ENCODE results near the gene SPEM1.

SPEM1 gene

DNA sequence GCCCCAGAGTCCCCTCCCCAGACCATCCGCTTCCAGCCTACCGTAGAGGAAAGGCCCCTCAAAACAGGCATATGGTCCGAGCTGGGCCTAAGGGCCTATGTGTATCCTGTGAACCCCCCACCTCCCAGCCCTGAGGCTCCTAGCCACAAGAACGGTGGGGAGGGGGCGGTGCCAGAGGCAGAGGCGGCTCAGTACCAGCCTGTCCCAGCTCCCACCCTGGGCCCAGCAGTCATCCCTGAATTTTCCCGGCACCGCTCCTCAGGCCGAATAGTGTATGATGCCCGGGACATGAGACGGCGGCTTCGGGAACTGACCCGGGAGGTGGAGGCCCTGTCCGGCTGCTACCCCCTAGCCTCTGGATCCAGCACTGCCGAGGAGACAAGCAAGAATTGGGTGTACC is 1.1 kb downstream of the SPEM1 start:
- DNase-seq (ENCODE audit: low read depth) = no peak

DNA sequence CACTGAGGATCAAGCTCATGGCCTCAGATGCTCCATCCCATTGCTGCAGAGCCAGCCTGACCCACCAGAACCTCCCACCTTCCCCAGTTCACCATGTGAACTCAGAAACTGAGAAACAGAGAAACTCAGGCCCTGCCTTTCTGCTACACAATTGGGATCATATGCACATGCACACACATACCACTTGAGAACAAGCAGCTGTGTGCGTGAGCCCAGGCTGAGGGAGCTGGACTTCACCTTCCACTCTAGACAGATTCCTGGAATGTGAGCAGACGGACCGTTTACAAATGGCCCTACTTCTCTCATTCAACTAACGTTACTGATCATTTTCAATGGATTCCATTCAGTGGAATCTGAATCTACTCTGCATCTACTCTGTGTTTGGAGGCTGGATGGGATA is 3.6 kb downstream of the SPEM1 start:
- no peak for DNase-seq (ENCODE audit: low read depth)

DNA sequence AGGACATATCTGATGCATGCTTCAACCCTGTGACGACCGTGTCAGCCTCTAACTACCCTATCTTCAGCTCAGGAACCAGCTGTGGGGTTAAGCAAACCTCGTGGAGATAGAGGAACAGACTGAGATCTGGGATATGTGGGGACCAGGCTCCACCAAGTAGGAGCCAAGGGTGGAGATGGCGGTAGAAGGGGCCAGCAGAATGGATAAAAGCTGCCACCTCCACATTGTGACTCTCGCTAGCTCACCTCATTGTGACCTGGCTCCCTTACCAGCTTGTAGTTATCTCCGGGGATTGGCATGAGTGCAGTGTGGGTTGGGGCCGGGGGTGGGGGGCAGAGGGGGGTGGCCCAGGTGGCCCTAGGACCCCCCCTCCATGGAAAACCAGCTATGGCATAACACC is 5.2 kb downstream of the SPEM1 start, which contains the start of gene SPEM2:
Gene SPEM2 (plus strand): TSS at position 301 of the 400 bp plus-strand sequence. CDS start 73 bp downstream, at position 374.
- DNase-seq (ENCODE audit: low read depth) = no peak

DNA sequence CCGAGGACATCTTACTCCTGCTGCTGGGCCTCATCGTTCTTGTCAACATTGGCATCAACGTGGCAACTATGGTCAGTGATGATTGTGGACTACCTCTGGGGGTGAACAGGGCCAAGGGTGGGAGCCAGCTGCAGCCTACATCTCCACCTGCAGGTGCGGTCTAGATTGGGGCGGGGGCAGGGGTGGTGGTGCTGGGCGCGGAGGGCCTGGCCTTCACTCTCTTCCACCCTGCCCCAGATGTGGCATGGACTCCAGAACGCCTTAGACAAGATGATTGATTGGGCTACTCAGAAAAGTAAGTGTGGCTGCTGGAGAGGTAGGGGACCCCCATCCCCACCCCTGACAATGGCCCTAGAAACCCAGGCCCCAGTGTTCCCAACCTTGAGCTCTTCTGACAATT is 5.6 kb downstream of the SPEM1 start:
- no peak for DNase-seq (ENCODE audit: low read depth)

DNA sequence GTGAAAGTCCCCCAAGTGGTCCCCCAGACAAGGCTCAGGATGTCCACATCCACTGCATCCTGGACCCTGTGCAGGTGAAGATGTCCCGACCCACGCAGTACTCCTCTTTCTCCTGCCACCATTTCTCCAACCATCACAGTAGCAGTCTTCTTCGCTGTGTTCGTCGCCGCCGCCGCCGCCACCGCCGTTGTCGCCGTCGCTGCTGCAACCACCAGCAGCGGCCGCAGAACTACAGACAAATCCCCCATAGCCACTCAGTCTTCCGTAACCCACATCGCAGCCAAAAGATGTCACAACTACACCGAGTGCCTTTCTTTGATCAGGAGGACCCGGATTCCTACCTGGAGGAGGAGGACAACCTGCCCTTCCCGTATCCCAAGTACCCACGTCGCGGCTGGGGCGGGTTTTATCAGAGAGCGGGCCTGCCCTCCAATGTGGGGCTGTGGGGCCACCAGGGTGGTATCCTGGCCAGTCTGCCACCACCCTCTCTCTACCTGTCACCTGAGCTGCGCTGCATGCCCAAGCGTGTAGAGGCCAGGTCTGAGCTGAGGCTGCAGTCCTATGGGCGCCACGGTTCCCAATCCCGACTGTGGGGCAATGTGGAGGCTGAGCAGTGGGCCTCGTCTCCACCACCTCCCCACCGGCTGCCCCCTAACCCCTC is 6.2 kb downstream of the SPEM1 start:
- DNase-seq (ENCODE audit: low read depth) = no peak

DNA sequence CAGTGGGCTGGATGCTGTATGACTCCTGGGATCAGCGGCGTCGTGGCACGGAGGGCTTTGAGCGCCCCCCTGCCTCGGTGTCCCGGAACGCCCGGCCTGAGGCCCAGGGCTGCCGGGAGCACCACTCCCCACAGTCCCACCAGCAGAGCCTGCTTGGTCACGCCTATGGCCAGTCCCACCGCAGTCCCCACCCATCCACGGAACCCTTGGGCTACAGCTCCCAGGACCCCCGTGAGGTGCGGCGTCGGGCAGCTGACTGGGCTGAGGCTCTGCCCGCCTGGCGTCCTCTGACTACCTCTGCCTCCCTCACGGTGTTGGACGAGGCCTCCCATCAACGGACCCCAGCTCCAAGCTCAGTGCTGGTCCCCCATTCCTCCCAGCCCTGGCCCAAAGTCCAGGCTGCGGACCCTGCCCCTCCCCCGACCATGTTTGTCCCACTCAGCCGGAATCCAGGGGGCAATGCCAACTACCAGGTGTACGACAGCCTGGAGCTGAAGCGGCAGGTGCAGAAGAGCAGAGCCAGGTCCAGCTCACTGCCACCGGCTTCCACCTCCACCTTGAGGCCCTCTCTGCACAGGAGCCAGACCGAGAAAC is 6.9 kb downstream of the SPEM1 start:
- no peak for DNase-seq (ENCODE audit: low read depth)

DNA sequence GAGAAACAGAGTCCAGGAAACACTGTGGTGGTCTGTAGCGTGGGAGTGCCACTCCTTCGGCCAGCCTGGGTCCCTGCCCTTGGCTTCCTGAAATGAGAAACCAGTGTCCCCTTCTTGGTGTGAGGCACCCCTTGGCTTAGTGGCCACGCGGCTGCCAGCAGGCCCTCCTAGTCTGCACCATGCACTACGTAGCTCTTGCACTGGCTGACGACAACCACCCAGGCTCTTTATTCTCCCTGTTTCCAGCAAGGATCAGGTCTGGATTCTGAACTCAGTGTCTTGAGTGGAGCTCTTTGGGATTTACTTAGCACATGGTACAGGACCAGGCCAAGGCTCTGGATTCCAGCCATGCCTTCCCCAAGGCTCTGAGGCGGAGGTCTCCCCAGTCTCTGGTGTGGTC is 7.4 kb downstream of the SPEM1 start:
- no peak for DNase-seq (ENCODE audit: low read depth)

DNA sequence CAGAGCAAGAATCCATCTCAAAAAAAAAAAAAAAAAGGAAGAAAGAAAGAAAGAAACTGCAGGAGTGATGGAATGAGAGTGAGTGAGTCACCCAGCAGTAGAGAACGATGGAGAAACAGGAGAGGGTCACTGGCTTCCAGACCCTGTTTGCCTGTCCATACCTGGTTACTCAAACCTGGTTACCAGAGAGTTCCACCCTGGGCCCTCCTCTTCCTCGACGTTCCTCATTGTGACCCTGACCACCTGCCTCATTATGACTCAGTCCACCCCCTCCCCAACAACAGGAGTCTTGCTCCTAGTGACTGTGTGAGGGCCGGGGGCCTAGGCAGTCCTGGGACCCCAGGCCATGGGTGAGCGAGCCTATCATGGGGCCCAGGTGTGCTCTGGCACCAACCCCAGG is 8.4 kb downstream of the SPEM1 start, which contains the start of gene SPEM3:
Gene SPEM3 (plus strand): TSS at position 301 of the 400 bp plus-strand sequence. CDS start 46 bp downstream, at position 347.
- no peak for DNase-seq (ENCODE audit: low read depth)

GRCh38 chr17:7429722-7430121 is 9.6 kb downstream of the SPEM1 start:
- DNase-seq (ENCODE audit: low read depth) = no peak

DNA sequence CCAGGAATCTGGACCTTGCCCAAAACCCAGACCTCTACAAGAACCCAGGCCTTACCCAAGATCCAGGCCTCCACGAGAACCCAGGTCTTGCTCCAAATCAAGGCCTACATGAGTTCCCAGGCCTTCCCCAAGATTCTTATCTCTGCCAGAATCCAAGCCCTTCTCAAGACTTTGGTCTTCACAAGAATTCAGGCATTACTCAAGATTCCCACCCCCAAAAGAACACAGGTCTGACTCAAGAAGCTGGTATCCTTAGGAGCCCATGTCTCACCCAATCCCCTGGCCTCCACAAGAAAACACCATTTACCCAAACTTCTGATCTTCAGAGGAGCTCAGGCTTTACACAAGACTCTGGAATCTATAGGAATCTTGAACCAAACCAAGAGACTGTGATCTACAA is 11.1 kb downstream of the SPEM1 start:
- DNase-seq (ENCODE audit: low read depth) = no peak

GRCh38 chr17:7432296-7432695 is 12.2 kb downstream of the SPEM1 start:
- DNase-seq (ENCODE audit: low read depth) = no peak

- no peak for DNase-seq (ENCODE audit: low read depth)
These were observed 15.8 kb downstream of the SPEM1 start for GRCh38 chr17:7435676-7436555.

DNA sequence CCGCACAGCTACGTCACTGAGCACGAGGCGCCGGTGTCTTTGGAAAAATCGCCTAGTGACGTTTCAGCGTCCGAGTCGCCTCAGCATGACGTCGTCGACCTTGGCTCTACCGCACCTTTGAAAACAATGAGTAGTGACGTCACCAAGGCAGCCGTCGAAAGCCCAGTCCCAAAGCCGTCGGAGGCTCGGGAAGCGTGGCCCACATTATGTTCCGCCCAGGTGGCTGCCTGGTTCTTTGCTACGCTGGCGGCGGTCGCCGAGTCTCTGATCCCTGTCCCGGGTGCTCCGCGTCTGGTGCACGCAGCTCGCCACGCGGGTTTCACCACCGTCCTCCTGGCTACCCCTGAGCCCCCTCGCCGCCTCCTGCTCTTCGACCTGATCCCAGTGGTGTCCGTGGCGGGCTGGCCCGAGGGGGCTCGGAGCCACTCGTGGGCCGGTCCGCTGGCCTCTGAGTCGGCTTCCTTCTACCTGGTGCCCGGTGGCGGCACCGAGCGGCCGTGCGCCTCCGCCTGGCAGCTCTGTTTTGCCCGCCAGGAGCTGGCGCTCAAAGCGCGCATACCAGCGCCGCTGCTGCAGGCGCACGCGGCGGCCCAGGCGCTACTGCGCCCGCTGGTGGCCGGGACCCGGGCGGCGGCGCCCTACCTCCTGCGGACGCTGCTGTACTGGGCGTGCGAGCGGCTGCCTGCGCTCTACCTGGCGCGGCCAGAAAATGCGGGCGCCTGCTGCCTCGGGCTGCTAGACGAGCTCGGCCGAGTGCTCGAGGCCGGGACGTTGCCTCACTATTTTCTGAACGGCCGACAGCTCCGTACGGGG is 16.6 kb downstream of the SPEM1 start:
- DNase-seq (ENCODE audit: low read depth) = no peak

DNA sequence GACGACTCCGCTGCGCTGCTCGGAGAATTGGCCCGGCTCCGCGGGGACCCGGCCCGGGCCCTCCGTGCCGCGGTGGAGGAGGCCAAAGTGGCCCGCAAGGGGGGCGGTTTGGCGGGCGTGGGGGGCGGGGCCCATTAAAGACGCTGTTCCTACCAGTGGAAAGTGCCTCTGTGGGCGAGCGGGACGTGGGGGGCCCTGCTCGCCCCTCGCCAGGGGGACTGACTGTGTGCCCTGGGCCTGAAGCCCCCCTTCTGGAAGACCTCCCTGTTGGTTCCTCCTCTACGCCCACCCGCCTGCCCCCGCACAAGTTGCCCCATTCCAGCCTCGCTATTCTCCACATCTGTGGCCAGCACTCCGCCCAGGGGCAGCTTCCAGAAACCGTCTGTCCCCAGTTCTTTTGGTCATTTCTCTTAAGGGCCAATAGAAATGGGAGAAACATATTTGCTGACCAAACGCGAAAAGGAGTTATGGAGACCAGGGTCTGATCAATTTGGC is 17.3 kb downstream of the SPEM1 start:
- no peak for DNase-seq (ENCODE audit: low read depth)

- no peak for DNase-seq (ENCODE audit: low read depth)
These were observed 18.0 kb downstream of the SPEM1 start for GRCh38 chr17:7437950-7438614.

DNA sequence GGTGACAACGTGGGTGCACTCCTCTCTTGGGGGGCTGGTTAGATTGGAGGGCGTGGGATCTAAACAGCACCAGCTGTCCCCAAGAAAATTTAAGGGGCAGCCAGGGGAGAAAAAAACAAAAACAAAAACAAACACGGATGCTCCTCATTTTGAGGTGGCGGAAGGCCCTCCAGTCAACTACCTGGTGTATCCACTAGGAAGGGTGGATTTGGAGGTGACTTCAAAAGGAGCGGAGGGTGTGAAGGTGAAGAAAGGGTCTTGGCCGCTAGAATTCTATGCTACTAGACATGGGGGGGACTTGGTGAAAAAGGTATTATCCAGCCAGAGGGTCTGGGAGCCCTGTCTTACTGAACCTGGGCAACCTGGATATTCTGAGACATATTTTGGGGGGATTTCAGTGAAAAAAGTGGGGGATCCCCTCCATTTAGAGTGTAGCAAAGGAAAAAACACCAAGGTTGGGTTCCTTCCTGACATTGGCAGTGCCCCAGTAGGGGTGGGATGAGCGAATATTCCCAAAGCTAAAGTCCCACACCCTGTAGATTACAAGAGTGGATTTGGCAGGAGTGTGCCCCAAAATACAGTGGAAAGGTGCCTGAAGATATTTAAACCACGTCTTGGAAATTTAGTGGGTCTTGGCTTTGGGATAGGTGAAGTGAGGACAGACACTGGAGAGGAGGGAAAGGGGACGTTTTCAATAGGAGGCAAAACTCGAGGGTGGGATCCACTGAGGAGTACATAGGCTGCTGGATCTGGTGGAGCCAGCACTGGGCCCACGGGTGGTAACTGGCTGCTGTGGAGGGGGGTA is 18.7 kb downstream of the SPEM1 start:
- DNase-seq (ENCODE audit: low read depth) = no peak

- no peak for DNase-seq (ENCODE audit: low read depth)
These were observed 19.5 kb downstream of the SPEM1 start, which contains the start of gene FGF11 for GRCh38 chr17:7439462-7440112. Gene FGF11 (plus strand): TSS chr17:7439512. CDS start chr17:7439621, 109 bp downstream.

DNA sequence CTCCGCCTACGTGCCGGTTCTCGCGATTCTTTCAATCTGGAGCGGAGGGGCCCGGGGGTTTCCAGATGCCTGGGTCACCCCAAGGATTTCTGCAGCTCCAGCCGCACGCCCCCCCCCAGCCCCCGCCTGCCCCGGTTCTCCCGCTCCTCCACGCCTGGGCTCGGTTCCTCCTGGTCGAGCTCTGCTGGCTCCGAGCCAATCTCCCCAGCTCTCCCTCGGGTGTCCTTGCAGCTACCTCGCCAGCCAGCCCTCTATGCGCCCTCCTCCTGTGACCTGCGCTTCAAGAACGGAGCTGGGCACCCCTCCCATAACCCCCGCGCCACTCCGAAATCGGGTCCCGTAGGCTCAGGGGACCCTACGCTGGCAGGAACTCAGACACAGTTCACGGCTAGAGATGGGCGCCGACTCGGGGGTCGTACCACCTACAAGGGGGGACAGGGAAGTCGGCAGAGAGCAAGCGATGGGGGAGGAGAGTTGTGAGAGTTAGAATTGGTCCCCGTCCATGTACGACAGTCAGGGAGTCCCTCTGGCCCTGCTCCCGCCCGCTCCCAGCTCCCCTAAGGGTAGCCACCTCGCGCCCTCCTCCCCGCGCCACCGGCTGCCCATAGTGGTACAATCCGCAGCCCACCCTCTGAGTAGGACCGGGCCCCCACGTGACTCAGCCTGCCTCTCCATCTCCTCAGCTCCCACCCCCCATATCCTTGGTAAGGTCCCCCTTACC is 20.1 kb downstream of the SPEM1 start:
- no peak for DNase-seq (ENCODE audit: low read depth)

DNA sequence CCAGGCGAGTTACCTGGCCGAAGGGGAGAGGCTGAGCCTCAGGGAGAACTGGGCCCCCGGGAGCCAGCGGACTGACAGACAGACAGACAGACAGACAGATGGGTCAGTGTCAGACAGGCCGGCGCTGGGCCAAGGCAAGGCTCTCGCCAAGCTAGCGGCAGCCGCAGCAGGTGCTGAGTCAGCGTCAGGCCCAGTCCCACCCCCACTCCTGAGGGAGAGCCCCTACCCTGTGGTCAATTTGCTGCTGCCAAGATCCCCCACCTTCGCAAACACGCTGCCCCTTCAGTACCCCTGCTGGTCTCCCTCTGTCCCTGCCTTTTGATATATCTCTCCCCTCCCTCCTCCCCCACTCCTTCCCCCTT is 20.7 kb downstream of the SPEM1 start:
- DNase-seq (ENCODE audit: low read depth) = no peak
